HG03280 (cell line): ENCODE measurements around the gene HRCT1.

Source experiments
- ATAC-seq: cut with Tn5 transposase; IDR thresholded peaks from one replicate; pipeline ENCODE4 v1.9.1; 2021; ENCODE audit warnings: mild to moderate bottlenecking, moderate library complexity; ENCODE audit not compliant: unreplicated experiment

Gene HRCT1

DNA sequence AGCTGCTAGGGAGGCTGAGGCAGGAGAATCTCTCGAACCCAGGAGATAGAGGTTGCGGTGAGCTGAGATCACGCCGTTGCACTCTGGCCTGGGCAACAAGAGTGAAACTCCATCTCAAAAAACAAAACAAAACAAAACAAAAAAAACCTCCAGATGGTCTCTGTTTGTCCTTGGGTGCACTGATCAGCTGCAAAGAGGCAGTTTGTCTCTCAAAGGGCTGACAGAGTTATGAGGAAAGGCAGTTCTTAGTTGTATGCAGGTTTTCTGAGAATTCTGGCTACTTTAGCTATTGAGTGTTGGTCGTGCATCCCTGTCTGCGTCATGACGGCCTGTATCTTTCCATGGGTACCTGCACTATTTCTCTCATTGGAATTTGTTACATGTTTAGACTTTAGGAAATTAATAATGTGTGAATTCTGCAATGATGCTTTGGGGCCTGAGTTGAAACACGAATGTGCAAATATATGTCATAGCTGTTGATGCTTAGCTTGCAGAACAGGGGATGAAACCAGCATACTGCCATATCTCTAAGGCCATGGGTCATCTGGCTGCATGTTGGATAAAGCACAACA lies 33.8 kb downstream of the HRCT1 start:
- ATAC-seq = no peak

- no peak for ATAC-seq
Measured at GRCh38 chr9:35940458-35941407, 34.7 kb downstream of the HRCT1 start.

DNA sequence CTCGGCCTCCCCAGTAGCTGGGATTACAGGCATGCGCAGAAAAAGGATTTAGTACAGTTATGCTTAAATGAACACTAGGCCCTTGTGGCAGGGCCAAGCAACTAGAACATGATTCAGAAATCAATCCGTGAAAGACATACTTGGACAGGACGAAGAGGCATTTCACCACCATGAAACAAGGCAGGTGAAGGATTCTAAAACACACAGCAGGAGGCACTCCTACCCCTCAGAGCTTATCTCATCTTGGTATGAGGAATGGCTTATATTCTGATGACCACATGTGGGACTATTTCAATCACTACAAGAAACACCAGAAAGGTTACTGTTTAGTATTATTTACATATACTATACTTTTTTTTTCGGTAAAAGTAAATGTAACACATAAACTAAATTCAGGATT lies 36.3 kb downstream of the HRCT1 start:
- ATAC-seq = no peak

DNA sequence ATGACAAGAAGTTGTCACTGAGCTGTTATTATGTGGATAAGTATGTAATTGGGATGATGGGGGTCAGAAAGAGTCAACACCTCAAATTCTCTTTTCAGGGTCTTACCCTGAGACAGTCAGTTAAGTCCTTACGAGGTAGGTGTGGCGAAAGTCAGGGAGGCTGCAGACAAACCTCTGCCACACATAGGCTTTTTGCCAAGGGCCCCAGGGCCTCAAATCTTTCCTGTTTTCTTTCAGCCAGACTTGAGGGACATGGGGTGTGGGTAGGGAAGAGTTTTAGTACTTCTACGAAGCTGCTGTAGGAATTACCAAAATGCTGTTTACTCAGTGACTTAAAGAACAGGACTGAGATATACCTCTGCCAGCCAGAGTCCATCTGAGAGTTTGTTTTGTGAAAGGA lies 38.2 kb downstream of the HRCT1 start:
- no peak for ATAC-seq

GRCh38 chr9:35944841-35945240 lies 38.8 kb downstream of the HRCT1 start:
- no peak for ATAC-seq

DNA sequence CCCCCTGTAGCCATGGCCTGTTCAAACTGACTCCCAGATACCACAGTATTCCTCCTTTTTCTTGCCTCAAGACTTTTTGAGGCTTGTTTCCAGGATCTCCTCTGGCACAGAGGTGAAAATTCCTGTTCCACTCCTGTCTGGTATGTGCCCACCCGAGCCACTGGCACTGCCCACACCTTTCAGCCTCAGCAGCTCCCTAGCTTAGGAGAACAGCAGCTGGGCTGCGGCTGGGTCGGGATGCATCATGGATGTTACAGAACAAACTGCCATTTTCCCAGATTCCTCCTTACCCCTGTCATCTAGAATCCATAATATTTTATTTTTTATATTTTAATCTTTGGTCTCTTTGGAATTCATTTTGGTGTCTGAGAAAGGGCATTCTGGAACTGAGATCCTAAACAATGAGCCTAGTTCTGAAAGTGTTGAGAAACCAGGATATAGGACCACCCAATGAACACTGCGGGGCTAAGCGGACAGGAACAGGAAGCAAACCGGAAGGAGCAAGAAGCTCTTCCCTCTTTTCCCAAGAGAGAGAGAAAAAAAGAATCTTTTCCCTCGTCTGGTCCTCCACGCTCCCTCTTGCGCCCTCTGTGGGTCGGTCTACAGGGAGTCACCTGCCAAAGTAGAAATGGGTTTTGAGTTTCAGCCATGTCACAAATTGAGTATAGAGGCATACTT lies 39.5 kb downstream of the HRCT1 start:
- ATAC-seq = no peak

DNA sequence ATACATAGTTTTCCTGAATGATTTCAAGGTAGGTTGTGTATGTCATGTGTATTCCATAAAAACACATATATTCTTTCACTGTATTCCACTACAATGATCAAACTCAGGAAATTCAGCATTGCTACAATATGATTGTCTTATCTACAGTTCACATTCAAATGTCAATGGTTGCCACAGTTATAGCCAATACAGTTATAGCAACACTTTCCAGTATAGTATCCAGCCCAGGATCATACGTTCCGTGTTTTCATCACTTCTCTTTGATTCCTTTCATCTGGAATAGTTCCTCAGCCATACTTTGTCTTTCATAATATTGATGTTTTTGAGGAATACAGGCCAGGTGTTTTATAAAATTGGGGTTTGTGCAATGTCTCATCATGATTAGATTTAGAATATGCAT lies 42.4 kb downstream of the HRCT1 start:
- ATAC-seq = no peak

DNA sequence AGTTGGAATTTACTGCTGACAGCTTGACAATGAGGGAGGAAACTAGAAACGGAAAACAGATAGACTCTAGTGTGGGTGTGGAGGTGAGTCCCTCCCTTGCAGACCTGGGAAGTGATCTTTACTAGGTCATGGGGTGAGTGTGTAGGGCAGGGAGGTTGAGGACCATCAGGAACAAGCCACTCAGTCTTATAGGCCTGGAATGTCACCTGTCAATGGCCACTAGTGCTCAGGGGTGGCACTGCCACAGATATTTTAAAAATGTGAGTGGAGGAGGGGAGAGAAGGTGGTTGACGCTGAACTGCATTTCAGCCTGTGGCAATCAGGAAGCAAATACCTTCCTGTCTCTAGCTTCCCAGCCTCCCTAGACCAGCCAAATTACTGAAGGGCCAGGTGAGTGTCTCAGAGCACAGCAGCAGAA lies 42.9 kb downstream of the HRCT1 start:
- no peak for ATAC-seq

DNA sequence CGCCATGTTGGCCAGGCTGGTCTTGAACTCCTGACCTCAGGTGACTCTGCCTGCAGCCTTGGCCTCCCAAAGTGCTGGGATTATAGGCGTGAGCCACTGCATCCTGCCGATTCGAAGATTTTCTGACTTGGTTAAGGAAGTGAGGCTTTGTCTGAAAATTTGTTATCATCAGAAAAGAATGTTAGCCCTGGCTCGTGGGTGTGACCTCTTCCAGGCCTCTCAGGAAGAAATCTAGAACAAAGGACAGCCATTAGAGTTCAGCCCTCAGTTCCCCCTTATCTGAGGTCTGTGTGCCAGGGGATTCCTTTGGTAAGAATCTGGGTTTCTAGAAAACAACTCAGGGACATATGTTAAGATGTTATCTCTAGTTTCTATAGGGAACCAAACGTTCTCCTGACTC lies 45.7 kb downstream of the HRCT1 start:
- no peak for ATAC-seq

DNA sequence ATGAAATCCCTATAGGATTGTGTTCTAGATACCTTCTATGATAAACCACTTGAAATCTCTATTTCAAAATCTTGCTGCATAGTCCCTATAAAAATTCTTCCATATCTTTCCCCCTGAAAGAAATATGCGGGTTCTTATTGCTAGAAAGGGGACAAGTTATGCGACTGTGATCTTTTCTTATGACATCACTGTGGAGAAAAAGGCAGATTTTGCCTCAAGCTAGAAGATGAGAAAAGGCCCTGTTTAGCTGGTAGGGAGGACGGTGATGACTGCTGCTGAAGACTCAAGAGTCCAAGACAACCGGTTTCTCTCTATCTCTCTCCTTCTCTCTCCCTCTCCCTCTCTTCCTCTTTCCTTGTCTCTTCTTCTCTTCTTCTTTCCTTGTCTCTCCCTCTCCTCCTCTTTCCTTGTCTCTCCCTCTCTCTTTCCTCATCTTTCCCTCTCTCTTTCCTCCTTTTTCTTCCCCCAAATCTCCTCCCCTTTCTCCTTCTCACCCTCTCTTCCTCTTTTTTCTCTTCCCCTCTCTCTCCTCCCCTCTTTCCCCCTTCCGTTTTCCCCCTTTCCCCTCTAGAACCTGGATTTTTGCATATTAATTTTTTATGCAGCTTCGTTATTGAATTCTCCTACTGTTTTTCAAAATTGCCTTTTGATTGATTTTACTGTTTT lies 46.7 kb downstream of the HRCT1 start:
- ATAC-seq = no peak

DNA sequence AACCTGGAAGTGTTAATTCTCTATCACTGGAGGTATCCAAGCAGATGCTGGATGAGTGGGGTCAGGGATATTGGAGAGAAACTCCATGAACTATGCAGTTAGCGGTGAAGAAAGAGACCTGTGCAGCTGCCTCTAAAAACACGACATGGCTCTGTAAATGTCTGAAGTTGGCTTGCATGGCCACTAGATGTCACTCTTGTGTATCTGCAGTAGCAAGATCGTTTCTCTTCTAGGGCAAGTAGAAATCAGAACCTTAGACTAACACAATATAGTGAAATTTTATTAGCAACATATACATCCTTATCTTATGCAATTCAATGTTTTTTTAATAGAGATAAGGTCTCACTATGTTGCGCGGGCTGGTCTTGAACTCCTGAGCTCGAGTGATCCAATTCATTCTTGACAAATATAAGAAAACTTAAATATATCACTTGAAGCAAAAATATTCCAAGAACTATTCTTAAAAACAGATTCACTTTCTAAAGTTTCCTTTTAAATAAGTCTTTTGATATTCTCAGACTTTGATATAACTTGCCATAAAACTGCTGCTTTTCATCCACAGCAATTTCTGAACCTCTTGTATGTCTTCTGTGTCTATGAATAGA lies 49.0 kb downstream of the HRCT1 start:
- ATAC-seq = no peak

- no peak for ATAC-seq
Measured at GRCh38 chr9:35956651-35957050, 50.6 kb downstream of the HRCT1 start.
